ENCODE measurements around the gene EVI5.

- TF ChIP-seq, protein P1, sequence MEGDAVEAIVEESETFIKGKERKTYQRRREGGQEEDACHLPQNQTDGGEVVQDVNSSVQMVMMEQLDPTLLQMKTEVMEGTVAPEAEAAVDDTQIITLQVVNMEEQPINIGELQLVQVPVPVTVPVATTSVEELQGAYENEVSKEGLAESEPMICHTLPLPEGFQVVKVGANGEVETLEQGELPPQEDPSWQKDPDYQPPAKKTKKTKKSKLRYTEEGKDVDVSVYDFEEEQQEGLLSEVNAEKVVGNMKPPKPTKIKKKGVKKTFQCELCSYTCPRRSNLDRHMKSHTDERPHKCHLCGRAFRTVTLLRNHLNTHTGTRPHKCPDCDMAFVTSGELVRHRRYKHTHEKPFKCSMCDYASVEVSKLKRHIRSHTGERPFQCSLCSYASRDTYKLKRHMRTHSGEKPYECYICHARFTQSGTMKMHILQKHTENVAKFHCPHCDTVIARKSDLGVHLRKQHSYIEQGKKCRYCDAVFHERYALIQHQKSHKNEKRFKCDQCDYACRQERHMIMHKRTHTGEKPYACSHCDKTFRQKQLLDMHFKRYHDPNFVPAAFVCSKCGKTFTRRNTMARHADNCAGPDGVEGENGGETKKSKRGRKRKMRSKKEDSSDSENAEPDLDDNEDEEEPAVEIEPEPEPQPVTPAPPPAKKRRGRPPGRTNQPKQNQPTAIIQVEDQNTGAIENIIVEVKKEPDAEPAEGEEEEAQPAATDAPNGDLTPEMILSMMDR (IDR thresholded peaks at IDR 0.05): no peak
- TF ChIP-seq POLR2AphosphoS5 (IDR thresholded peaks at IDR 0.05): no peak
- TF ChIP-seq POLR2A (IDR thresholded peaks at IDR 0.05): no peak
- no peak for TF ChIP-seq EP300 (IDR thresholded peaks at IDR 0.05)
Observed at GRCh38 chr1:92527670-92528069, 257.2 kb downstream of the EVI5 start.

Data from sigmoid colon (tissue), 4 donors.